ENCODE results near the gene BCAS3.

GRCh38 chr17:61158376-61158775 is 480.7 kb downstream of the BCAS3 start:
- no peak for TF ChIP-seq CTCF (IDR thresholded peaks at IDR 0.05 in 4 of 5, conservative IDR thresholded peaks at IDR 0.05 in 1 of 5)
- TF ChIP-seq POLR2A (IDR thresholded peaks at IDR 0.05), result no peak
